Astrocyte (in vitro differentiated cells and primary cell): ENCODE measurements around the gene COPZ1. TPM values are rescaled to one million over a fixed set of nuclear protein-coding genes. Genes with fewer than 3 reads are reported as not detected.

ENCODE experiments used
- DNase-seq: peaks from one replicate; pipeline ENCODE4 v3.0.0-alpha.2; 2010; ENCODE audit warnings: low read depth
- FAIRE-seq: peaks from 2 replicates; lab custom pipeline; 2011; peaks lifted over from hg19 to GRCh38; lab: Jason Lieb, UNC
- H2AFZ ChIP-seq: 2 replicates; pipeline ENCODE4 v1.6.0; 2012; ENCODE audit warnings: low read depth, low read length, inconsistent platforms
- H3K27ac ChIP-seq: 2 replicates; pipeline ENCODE4 v1.5.1; 2011; ENCODE audit warnings: low read depth, low read length, inconsistent platforms
- H3K27me3 ChIP-seq: 2 replicates; pipeline ENCODE4 v1.6.0; 2011; ENCODE audit warnings: low read length, inconsistent platforms; ENCODE audit not compliant: insufficient read depth
- H3K36me3 ChIP-seq: 2 replicates; pipeline ENCODE4 v1.5.1; 2011; ENCODE audit warnings: low read length, inconsistent platforms; ENCODE audit not compliant: insufficient read depth
- H3K4me1 ChIP-seq: 2 replicates; pipeline ENCODE4 v1.5.1; 2011; ENCODE audit warnings: low read length, inconsistent platforms; ENCODE audit not compliant: insufficient read depth
- H3K4me2 ChIP-seq: 2 replicates; pipeline ENCODE4 v1.6.0; 2012; ENCODE audit warnings: low read length, inconsistent platforms
- H3K4me3 ChIP-seq: 2 replicates; pipeline ENCODE4 v1.5.1; 2011; ENCODE audit warnings: low read depth, mild to moderate bottlenecking, low read length, inconsistent platforms; ENCODE audit not compliant: insufficient read depth
- H3K79me2 ChIP-seq: 2 replicates; pipeline ENCODE4 v1.6.0; 2012; ENCODE audit warnings: mild to moderate bottlenecking, low read length, inconsistent platforms; ENCODE audit not compliant: insufficient read depth
- H3K9ac ChIP-seq: 2 replicates; pipeline ENCODE4 v1.6.0; 2012; ENCODE audit warnings: mild to moderate bottlenecking, low read length, inconsistent platforms
- H3K9me3 ChIP-seq: 2 replicates; pipeline ENCODE4 v1.5.1; 2012; ENCODE audit warnings: low read depth, mild to moderate bottlenecking, low read length, inconsistent platforms; ENCODE audit not compliant: insufficient read depth
- H4K20me1 ChIP-seq: 2 replicates; pipeline ENCODE4 v1.6.0; 2012; ENCODE audit warnings: low read length, inconsistent platforms; ENCODE audit not compliant: insufficient read depth
- H3K27ac Mint-ChIP-seq: one replicate; pipeline ENCODE4 v1.8.0; 2021; ENCODE audit warnings: mild to moderate bottlenecking, mixed read lengths; ENCODE audit not compliant: unreplicated experiment
- H3K27me3 Mint-ChIP-seq: one replicate; pipeline ENCODE4 v1.8.0; 2021; ENCODE audit warnings: low read depth, mixed read lengths; ENCODE audit not compliant: unreplicated experiment
- H3K36me3 Mint-ChIP-seq: one replicate; pipeline ENCODE4 v1.8.0; 2021; ENCODE audit warnings: low read depth, mixed read lengths; ENCODE audit not compliant: unreplicated experiment
- H3K4me1 Mint-ChIP-seq: one replicate; pipeline ENCODE4 v1.8.0; 2021; ENCODE audit warnings: low read depth, mixed read lengths; ENCODE audit not compliant: unreplicated experiment
- H3K4me3 Mint-ChIP-seq: one replicate; pipeline ENCODE4 v1.8.0; 2021; ENCODE audit warnings: mild to moderate bottlenecking, moderate library complexity, mixed read lengths; ENCODE audit not compliant: unreplicated experiment
- H3K9me3 Mint-ChIP-seq: one replicate; pipeline ENCODE4 v1.8.0; 2021; ENCODE audit warnings: mild to moderate bottlenecking, mixed read lengths; ENCODE audit not compliant: unreplicated experiment
- EZH2 ChIP-seq: IDR thresholded peaks from 2 replicates; pipeline ENCODE4 v1.6.1; 2012; ENCODE audit warnings: mild to moderate bottlenecking, low read length, inconsistent platforms; ENCODE audit not compliant: insufficient read depth
- total RNA-seq: library from RNA; stranded (reverse); gene quantifications from 2 replicates; pipeline ENCODE4 v1.2.1, GENCODE V29; 2021
- TF ChIP-seq, protein P1 (sequence below): IDR thresholded peaks from 2 replicates; pipeline ENCODE4 v1.5.1; 2011; ENCODE audit warnings: low read depth, mild to moderate bottlenecking, inconsistent platforms, low read length, moderate library complexity; ENCODE audit not compliant: insufficient read depth

The COPZ1 gene
- total RNA-seq, 1 donor from 2014 or later, result 136 TPM

DNA sequence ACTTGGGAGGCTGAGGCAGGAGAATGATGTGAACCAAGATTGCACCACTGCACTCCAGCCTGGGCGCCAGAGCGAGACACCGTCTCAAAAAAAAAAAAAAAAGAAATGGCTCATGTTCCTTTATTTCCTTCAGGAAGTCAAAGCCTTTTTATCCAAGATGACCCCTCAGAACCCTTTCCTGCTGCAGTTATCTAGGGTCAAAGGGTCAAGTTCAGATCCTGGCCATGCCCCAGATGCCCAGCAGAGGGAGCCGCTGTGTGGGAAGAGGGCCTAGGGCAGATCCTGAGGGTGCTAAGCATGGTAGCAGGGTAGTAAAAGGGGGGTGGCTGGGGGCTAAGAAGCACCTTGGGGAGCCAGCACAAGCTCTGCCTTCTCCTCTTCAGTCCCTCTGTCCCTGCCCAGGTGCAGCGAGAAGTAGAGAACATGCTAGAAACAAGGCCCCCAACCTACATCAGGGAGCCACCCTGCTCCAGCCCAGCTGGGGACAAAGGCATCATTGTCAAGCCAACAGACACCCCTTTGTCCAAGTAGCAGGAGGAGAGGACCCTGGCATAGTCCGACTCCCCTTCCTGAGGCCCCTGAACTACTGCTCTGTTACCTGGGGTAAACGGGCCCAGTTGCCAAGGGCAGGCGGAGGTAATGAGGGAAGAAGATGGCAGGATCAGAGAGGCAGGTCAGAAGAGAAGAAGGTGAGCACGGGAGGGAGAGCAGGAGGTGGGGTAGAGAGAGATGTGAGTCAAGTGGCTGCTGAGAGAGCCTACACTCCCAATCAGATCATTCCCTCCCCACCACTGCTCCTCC lies 30.6 kb upstream of the COPZ1 start:
- FAIRE-seq (no peak), DNase-seq (no peak)
- Histone ChIP-seq H3K27ac (no peak overlapping the region), H3K4me3 (no peak overlapping the region), H3K27me3 (peaks cover 10% of the 10 kb centered on the region), H3K9me3 (no peaks in the 10 kb centered on the region), H3K36me3 (no peaks in the 10 kb centered on the region), H4K20me1 (peaks cover 6% of the 10 kb centered on the region), H2AFZ (no peak overlapping the region), H3K4me1 (no peaks in the 10 kb centered on the region), H3K9ac (no peak overlapping the region), H3K79me2 (no peaks in the 10 kb centered on the region), H3K4me2 (no peak overlapping the region)
- H3K4me1 Mint-ChIP-seq, result no peaks in the 10 kb centered on the region
- no peak overlapping the region for H3K27ac Mint-ChIP-seq
- H3K4me3 Mint-ChIP-seq, result no peak overlapping the region
- peaks cover 2% of the 10 kb centered on the region for H3K36me3 Mint-ChIP-seq
- no peaks in the 10 kb centered on the region for H3K9me3 Mint-ChIP-seq
- peaks cover 17% of the 10 kb centered on the region for H3K27me3 Mint-ChIP-seq
- TF ChIP-seq, protein P1, sequence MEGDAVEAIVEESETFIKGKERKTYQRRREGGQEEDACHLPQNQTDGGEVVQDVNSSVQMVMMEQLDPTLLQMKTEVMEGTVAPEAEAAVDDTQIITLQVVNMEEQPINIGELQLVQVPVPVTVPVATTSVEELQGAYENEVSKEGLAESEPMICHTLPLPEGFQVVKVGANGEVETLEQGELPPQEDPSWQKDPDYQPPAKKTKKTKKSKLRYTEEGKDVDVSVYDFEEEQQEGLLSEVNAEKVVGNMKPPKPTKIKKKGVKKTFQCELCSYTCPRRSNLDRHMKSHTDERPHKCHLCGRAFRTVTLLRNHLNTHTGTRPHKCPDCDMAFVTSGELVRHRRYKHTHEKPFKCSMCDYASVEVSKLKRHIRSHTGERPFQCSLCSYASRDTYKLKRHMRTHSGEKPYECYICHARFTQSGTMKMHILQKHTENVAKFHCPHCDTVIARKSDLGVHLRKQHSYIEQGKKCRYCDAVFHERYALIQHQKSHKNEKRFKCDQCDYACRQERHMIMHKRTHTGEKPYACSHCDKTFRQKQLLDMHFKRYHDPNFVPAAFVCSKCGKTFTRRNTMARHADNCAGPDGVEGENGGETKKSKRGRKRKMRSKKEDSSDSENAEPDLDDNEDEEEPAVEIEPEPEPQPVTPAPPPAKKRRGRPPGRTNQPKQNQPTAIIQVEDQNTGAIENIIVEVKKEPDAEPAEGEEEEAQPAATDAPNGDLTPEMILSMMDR, result peak; percentile 47
- no peak for TF ChIP-seq EZH2

DNA sequence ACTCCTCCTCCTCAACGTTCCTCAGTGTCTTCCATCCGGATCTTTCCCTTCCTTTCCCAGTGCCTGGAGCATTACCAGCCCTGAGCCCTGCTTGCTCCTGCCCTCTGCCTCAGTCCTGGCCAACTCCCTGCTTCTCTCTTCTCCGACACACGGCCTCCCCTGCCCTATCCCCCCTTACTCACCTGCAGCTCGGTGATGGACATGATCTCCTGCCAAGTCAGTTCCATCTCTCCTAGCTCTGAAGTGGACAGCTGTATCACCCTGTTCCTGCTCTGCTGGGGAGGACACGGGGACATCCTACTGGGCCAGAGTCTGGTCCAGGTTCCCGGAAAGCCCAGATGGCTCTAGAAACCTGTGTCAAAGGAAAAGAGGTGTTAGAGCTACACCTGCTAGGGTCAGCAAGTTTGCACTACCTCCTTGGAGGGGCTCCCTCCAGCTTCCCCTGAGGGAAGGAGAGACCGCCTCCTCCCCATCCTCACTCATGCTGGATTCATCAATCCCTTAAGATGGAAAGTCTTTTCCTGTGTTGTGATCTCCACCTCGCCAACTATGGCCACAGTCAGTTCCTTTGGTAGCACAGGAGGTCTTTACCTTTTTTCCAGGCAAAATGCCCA lies 29.9 kb upstream of the COPZ1 start:
- Histone ChIP-seq H4K20me1 (no peaks in the 10 kb centered on the region), H3K4me1 (no peaks in the 10 kb centered on the region), H3K4me3 (no peak overlapping the region), H3K4me2 (no peak overlapping the region), H2AFZ (no peak overlapping the region), H3K27me3 (peaks cover 17% of the 10 kb centered on the region), H3K79me2 (no peaks in the 10 kb centered on the region), H3K9me3 (no peaks in the 10 kb centered on the region), H3K9ac (no peak overlapping the region), H3K27ac (no peak overlapping the region), H3K36me3 (no peaks in the 10 kb centered on the region)
- FAIRE-seq (no peak), DNase-seq (no peak)
- no peak overlapping the region for H3K4me3 Mint-ChIP-seq
- TF ChIP-seq EZH2, result no peak
- TF ChIP-seq, protein P1, result no peak
- no peak overlapping the region for H3K27ac Mint-ChIP-seq
- H3K9me3 Mint-ChIP-seq, result no peaks in the 10 kb centered on the region
- H3K27me3 Mint-ChIP-seq, result peaks cover 22% of the 10 kb centered on the region
- peaks cover 2% of the 10 kb centered on the region for H3K36me3 Mint-ChIP-seq
- peaks cover 5% of the 10 kb centered on the region for H3K4me1 Mint-ChIP-seq
